Head of caudate nucleus (tissue), 42 donors: Measurements from ENCODE around the gene RAP1GAP.
A peak's percentile ranks its signal among the peaks of the same experiment; 100 is the strongest.

Source experiments
- DNase-seq, 42 donors: peaks; one replicate each; pipeline versions ENCODE4 v3.0.0 to v3.0.0-alpha.2; 2020 to 2021; ENCODE audit warnings: mixed read lengths in 7 of 42
- intact Hi-C: fragments of 100-400 bp; cut with DNase I; formaldehyde crosslinking; loops from one replicate; pipeline ENCODE4 v1.15.0; 2022

The RAP1GAP gene

GRCh38 chr1:21607549-21608529, 61.3 kb downstream of the RAP1GAP start:
- peak in 24 of 42 donors; percentile 26 to 66 (median 46) for DNase-seq

GRCh38 chr1:21605964-21606705, 63.0 kb downstream of the RAP1GAP start:
- DNase-seq = no peak
- intact Hi-C loops = no loop called here

More at GRCh38 chr1:21607549-21608529, 61.3 kb downstream of the RAP1GAP start:
- intact Hi-C loops = no loop called here

GRCh38 chr1:21605012-21605715, 64.0 kb downstream of the RAP1GAP start:
- no peak for DNase-seq
- intact Hi-C loops = no loop called here

DNA sequence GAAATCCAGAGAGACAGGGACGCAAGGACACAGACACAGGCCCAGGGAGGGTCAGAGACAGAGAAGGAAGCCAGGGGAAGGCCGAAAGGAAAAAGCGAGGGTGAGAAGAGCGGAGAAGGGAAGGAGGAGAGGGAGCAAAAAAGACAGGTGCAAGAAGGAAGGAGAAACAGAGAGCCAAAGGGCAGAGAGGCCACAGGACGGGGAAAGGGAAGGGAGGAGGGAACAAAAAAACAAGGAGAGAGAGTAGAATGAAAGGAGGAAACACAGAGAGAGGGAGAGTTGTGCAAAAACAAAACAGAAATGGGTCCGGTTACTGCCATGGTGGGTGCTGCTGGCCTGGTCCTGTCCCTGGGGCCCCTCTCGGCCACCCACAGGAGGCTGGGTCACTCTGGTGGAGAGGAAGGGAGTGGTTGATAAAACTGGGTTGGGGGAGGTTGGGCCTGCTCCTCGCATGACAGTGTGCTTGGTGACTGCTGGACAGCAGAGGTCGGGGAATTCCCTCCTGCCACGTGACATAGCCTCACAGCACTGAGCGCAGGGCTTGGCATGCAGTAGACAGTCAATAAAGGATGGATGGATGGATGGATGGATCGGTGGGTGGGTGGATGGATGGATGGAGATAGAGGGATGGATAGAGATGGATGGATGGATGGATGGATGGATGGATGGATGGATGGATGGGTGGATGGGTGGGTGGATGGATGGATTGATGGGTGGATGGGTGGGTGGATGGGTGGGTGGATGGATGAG, 64.8 kb downstream of the RAP1GAP start:
- intact Hi-C loops = no loop called here
- DNase-seq = no peak

DNA sequence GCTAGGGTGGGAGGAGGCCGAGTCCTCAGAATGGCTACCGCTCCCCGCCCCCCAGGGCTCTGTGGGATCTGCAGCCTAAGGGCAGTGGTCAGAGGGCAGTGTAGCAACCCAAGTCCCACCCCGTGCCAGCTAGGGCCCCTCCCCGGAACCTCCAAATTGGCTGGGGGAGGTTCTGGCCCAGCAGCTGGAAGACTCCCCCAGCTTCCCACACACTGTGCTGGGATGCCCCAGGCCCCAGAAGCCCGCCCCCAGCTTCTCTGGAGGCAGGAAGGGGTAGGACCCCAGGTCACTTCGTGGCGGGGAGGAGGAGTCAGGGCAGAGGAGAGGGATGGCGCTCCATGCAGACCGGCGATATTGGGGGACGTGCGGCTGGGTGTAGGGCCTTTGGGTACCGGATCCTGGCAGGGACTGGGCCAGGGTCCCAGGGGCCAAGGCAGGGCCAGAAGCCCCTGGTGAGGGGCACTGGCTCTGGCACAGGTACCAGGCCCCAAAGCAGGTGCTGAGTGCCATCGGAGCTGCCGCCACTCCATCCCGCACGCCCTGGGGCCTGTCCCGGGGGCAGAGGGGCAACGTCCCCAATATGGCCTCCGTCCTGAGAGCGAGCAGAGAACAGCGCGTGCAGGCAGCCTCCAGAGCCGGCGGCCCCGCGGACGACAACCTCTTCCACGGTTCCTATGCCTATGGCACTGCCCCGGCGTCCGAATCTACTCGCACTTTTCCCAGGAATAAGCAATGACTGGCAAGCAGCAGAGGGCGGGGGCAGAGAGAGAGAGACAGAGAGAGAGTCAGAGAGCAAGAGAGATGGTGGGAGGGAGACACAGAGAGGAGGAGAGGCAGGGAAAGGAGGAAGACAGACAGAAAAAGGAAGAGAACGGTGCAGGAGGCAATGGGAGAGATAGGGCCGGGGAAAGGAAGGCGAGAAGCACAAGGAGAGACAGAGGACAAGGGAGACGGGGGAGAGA, 65.7 kb downstream of the RAP1GAP start:
- peak in 30 of 42 donors; percentile 40 to 85 (median 64) for DNase-seq
- intact Hi-C loops = no loop called here

- no peak for DNase-seq
- intact Hi-C loops = no loop called here
Measured at GRCh38 chr1:21601278-21602048, 67.7 kb downstream of the RAP1GAP start.

- intact Hi-C loops = no loop called here
Measured at GRCh38 chr1:21599402-21599801, 69.8 kb downstream of the RAP1GAP start.

GRCh38 chr1:21598904-21599303, 70.3 kb downstream of the RAP1GAP start:
- DNase-seq = peak in 11 of 42 donors; percentile 47 to 70 (median 53)
- intact Hi-C loops = no loop called here

More at GRCh38 chr1:21599402-21599801, 69.8 kb downstream of the RAP1GAP start:
- no peak for DNase-seq

GRCh38 chr1:21598417-21598816, 70.7 kb downstream of the RAP1GAP start:
- intact Hi-C loops = no loop called here

DNA sequence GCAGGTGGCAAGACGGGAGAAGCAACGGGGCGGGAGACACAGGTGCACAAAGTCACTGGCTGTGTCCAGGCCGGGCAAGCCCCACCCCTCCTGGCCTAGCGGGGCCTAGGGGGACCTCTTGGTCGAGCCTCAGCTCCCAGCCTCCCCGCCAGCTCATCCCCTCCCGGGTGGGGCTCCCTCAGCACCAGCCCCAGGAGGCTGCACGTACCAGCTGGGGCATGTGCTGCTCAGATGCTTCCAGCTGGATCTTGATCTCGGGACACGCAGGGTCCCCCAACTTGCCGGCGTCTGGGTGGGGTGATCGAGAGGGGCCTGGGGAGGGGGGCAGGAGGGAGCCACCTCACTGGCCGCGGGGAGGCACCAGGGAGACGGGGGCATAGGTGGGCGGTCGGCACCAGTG, 71.4 kb downstream of the RAP1GAP start:
- intact Hi-C loops = no loop called here
- DNase-seq = no peak

More at GRCh38 chr1:21598417-21598816, 70.7 kb downstream of the RAP1GAP start:
- DNase-seq = no peak

- intact Hi-C loops = no loop called here
- DNase-seq = no peak
Measured at GRCh38 chr1:21596628-21597027, 72.5 kb downstream of the RAP1GAP start.

GRCh38 chr1:21596174-21596573, 73.0 kb downstream of the RAP1GAP start:
- intact Hi-C loops = no loop called here
- DNase-seq = no peak

DNA sequence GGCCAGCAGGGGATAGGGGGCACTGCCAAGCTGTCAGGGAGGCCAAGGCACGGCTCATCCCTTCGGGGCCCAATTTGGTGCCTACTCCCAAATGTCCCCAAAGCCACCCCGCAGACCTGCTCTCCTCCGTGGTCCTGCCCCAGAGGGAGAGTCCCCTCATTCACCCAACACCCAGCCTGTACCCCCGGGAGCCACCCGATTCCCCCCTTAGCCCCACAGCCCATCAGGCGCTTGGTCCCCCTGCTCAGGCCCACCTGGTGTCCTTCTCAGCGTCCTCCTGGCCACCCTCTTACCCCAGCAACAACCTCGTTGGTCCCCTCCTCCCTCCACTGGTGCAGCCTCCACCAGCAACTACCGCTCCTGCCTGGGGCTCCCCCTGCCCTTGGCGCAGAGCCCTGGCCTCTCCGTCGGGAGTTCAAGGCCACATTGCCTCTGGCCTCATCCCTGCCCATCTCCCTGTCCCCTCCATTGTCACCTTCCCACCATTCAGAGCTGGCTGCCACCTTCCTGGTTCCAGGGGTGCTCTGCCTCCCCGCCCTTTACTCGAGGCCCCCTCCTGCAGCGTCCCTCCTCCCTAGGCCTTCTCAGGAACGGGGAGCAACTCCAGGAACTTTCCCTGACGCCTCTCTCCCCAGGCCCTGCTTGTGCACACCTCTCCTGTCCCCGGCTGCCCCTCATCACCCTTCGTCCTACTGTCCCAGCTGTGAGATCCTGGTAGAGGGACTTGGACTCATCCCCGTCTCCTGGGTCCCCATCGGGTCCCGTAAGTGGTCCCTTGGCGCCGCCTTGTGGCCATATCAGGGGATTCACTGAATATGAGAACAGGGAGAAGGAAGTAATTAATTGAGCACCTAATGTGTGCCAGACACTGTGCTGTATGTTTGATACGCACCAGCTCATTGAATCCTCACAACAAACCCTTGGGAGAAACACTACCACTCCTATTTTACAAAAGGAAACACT, 73.9 kb downstream of the RAP1GAP start:
- DNase-seq = peak in 37 of 42 donors; percentile 43 to 86 (median 71)
- intact Hi-C loops = no loop called here

- DNase-seq = no peak
- intact Hi-C loops = no loop called here
Measured at GRCh38 chr1:21594501-21594900, 74.7 kb downstream of the RAP1GAP start.

GRCh38 chr1:21593231-21593630, 75.9 kb downstream of the RAP1GAP start:
- no peak for DNase-seq
- intact Hi-C loops = no loop called here
